ENCODE data around the gene FAM181A.
A peak's percentile ranks its signal among the peaks of the same experiment; 100 is the strongest.

Gene FAM181A

GRCh38 chr14:93952829-93953228, 25.7 kb downstream of the FAM181A start:
- no peak for DNase-seq

GRCh38 chr14:93953263-93953662, 26.1 kb downstream of the FAM181A start:
- no peak for DNase-seq

GRCh38 chr14:93953739-93954515, 26.8 kb downstream of the FAM181A start:
- DNase-seq = no peak

GRCh38 chr14:93954516-93954830, 27.3 kb downstream of the FAM181A start:
- DNase-seq = no peak

- DNase-seq = peak in 1 of 3 experiments; percentile 39
These were observed 28.0 kb downstream of the FAM181A start for GRCh38 chr14:93954900-93955849.

GRCh38 chr14:93955850-93956481, 28.8 kb downstream of the FAM181A start:
- peak in 2 of 3 experiments; percentile 46 to 82 for DNase-seq

- DNase-seq = no peak
These were observed 29.6 kb downstream of the FAM181A start for GRCh38 chr14:93956514-93957332.

GRCh38 chr14:93957333-93957710, 30.2 kb downstream of the FAM181A start:
- no peak for DNase-seq

- no peak for DNase-seq
These were observed 30.8 kb downstream of the FAM181A start for GRCh38 chr14:93957751-93958566.

GRCh38 chr14:93958567-93959238, 31.6 kb downstream of the FAM181A start:
- DNase-seq = no peak

GRCh38 chr14:93959239-93960107, 32.3 kb downstream of the FAM181A start:
- DNase-seq = no peak

GRCh38 chr14:93960108-93960475, 32.9 kb downstream of the FAM181A start:
- DNase-seq = no peak

GRCh38 chr14:93960774-93961438, 33.8 kb downstream of the FAM181A start:
- DNase-seq = no peak

GRCh38 chr14:93961620-93962019, 34.5 kb downstream of the FAM181A start:
- no peak for DNase-seq

- DNase-seq = no peak
These were observed 35.8 kb downstream of the FAM181A start for GRCh38 chr14:93962701-93963601.

- DNase-seq = no peak
These were observed 36.5 kb downstream of the FAM181A start for GRCh38 chr14:93963692-93964091.

- no peak for DNase-seq
These were observed 37.1 kb downstream of the FAM181A start for GRCh38 chr14:93964281-93964680.

GRCh38 chr14:93964820-93965286, 37.7 kb downstream of the FAM181A start:
- DNase-seq = no peak
